ENCODE measurements around the gene ORC3. TPM values are rescaled to one million over a fixed set of nuclear protein-coding genes. Genes with fewer than 3 reads are reported as not detected.
"Not testable (repeated sequence)": the region's sequence is repeated elsewhere in the genome, so short reads cannot be mapped to it uniquely, and the experiment has no call there.

Gene ORC3
- total RNA-seq, 1 donor from 2014 or later = 33.6 TPM

DNA sequence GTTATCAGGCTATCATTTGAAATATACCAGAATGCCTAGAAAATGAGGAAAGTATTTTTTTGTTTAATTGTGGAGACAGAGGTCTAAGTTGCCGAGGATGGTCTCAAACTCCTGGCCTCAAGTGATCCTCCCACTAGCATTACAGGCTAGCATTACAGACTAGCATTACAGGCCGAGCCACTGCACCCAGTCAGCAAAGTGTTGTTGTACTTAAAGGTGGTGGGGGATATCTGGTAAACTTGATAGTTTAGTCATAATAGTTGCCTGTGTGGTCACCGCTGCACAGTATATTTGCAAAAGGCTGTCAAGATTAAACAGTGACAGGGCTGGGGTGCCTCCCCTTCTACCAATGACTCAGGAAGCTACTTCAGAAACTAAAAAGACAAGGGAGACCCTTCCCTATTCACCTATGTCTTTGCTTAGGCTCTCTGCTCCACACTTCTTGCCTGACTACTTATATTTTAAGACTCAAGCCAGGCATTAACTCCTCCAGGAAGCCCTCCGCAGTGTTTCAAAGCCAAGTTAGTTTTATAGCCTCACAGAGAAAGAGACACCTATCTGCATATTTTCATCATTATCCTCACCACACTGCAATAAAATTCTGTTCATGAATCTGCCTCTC is 115.2 kb downstream of the ORC3 start:
- peak overlapping the region; percentile 9 for H3K4me3 Mint-ChIP-seq
- no peak for DNase-seq (ENCODE audit: extremely low spot score, unreplicated experiment)
- TF ChIP-seq, protein P1, sequence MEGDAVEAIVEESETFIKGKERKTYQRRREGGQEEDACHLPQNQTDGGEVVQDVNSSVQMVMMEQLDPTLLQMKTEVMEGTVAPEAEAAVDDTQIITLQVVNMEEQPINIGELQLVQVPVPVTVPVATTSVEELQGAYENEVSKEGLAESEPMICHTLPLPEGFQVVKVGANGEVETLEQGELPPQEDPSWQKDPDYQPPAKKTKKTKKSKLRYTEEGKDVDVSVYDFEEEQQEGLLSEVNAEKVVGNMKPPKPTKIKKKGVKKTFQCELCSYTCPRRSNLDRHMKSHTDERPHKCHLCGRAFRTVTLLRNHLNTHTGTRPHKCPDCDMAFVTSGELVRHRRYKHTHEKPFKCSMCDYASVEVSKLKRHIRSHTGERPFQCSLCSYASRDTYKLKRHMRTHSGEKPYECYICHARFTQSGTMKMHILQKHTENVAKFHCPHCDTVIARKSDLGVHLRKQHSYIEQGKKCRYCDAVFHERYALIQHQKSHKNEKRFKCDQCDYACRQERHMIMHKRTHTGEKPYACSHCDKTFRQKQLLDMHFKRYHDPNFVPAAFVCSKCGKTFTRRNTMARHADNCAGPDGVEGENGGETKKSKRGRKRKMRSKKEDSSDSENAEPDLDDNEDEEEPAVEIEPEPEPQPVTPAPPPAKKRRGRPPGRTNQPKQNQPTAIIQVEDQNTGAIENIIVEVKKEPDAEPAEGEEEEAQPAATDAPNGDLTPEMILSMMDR (conservative IDR thresholded peaks at IDR 0.05) = no peak
- H3K36me3 Mint-ChIP-seq = peaks cover 7% of the 10 kb centered on the region
- H3K27ac Mint-ChIP-seq = peak overlapping the region; percentile 39
- no peaks in the 10 kb centered on the region for H3K9me3 Mint-ChIP-seq
- no peaks in the 10 kb centered on the region for H3K27me3 Mint-ChIP-seq
- H3K4me1 Mint-ChIP-seq (ENCODE audit: unreplicated experiment) = peaks cover 7% of the 10 kb centered on the region

DNA sequence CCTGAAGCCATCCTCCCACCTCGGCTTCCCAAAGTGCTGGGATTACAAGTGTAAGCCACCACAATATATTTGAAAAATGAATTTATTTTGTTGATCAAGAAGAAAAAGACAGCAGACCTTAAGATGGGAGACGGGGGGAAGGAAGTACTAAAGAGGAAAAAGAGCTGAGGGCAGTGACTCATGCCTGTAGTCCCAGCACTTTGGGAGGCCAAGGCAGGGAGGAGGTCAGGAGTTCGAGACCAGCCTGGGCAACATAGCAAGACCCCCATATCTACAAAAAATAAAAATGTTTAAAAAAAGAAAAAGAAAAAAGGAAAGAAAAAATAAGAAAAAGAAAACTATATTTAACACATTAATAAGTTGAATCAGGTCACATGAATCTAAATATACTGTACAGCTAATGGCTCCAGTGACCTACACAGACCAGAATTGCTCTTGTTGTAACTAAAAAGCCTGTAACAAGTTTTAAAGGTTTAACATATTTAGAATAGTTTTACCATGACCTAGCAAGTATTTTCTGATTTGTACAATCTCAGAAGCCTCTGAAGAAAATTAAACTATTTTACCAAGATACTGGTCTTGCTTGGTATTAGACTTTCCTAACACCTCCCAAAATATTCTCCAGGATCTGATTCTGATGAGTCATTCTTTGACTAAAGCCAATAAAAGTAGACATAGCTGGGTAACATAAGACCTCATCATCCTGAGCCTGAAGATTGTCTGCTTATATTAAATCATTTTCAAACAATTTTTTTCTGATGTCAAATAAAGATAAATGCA is 116.4 kb downstream of the ORC3 start:
- peaks cover 7% of the 10 kb centered on the region for H3K4me1 Mint-ChIP-seq (ENCODE audit: unreplicated experiment)
- H3K4me3 Mint-ChIP-seq = no peak overlapping the region
- TF ChIP-seq, protein P1 (conservative IDR thresholded peaks at IDR 0.05) = no peak
- no peaks in the 10 kb centered on the region for H3K36me3 Mint-ChIP-seq
- DNase-seq (ENCODE audit: extremely low spot score, unreplicated experiment) = no peak
- H3K27ac Mint-ChIP-seq = no peak overlapping the region
- H3K9me3 Mint-ChIP-seq = no peaks in the 10 kb centered on the region
- no peaks in the 10 kb centered on the region for H3K27me3 Mint-ChIP-seq

DNA sequence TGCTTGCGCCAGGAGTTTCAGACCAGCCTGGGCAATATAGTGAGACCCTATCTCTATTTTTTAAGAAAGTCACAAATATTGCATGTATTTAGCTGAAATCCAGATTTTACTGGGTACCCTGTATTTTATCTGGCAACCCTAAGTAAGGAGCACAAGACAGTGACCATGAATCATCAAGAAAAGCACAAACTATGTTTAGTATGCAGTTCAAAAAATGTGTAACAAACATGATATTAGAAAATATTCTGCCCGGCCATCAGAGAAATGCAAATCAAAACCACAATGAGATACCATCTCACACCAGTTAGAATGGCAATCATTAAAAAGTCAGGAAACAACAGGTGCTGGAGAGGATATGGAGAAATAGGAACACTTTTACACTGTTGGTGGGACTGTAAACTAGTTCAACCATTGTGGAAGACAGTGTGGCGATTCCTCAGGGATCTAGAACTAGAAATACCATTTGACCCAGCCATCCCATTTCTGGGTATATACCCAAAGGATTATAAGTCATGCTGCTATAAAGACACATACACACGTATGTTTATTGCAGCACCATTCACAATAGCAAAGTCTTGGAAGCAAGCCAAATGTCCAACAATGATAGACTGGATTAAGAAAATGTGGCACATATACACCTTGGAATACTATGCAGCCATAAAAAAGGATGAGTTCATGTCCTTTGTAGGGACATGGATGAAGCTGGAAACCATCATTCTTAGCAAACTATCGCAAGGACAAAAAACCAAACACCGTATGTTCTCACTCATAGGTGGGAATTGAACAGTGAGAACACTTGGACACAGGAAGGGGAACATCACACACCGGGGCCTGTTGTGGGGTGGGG is 118.9 kb downstream of the ORC3 start:
- not testable (repeated sequence) for H3K9me3 Mint-ChIP-seq; H3K4me1 Mint-ChIP-seq (ENCODE audit: unreplicated experiment); H3K36me3 Mint-ChIP-seq; H3K27me3 Mint-ChIP-seq; DNase-seq (ENCODE audit: extremely low spot score, unreplicated experiment); H3K4me3 Mint-ChIP-seq; H3K27ac Mint-ChIP-seq

DNA sequence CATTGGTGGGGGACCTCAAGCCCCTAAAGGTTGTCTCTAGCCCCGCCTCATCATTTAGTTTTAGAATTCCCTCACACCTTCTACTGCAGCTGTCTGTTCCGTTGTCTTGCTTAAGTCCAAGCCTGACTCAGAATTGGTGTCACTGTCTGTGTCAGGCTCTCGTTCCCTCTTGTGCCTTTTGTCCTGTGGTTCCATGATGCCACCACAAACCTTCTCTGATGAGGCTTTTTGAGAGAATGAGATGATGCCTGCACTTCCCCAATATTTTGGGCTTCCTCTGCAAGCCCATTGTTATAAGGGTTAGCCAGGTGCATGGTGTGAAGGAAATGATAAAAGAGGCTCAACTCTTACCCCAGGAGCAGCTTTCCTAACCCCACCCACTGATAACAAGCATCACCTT is 120.2 kb downstream of the ORC3 start:
- Mint-ChIP-seq H3K4me3 (no peak overlapping the region), H3K9me3 (no peaks in the 10 kb centered on the region), H3K27ac (no peak overlapping the region), H3K4me1 (ENCODE audit: unreplicated experiment) (no peaks in the 10 kb centered on the region), H3K27me3 (no peaks in the 10 kb centered on the region), H3K36me3 (no peaks in the 10 kb centered on the region)
- TF ChIP-seq, protein P1 (conservative IDR thresholded peaks at IDR 0.05) = no peak
- no peak for DNase-seq (ENCODE audit: extremely low spot score, unreplicated experiment)

DNA sequence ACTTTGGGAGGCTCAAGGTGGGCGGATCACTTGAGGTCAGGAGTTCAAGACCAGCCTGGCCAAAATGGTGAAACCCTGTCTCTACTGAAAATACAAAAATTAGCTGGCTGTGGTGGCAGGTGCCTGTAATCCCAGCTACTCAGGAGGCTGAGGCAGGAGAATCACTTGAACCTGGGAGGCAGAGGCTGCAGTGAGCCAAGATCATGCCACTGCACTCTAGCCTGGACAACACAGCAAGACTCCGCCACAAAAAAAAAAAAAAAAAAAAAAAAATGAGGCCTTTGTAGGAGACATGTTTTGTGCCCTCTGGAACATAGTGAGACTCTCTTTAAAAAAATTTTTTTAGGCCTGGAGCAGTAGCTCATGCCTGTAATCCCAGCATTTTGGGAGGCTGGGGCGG is 122.8 kb downstream of the ORC3 start:
- not testable (repeated sequence) for H3K9me3 Mint-ChIP-seq; H3K27me3 Mint-ChIP-seq; H3K36me3 Mint-ChIP-seq; H3K4me3 Mint-ChIP-seq; DNase-seq (ENCODE audit: extremely low spot score, unreplicated experiment); H3K27ac Mint-ChIP-seq; H3K4me1 Mint-ChIP-seq (ENCODE audit: unreplicated experiment)

DNA sequence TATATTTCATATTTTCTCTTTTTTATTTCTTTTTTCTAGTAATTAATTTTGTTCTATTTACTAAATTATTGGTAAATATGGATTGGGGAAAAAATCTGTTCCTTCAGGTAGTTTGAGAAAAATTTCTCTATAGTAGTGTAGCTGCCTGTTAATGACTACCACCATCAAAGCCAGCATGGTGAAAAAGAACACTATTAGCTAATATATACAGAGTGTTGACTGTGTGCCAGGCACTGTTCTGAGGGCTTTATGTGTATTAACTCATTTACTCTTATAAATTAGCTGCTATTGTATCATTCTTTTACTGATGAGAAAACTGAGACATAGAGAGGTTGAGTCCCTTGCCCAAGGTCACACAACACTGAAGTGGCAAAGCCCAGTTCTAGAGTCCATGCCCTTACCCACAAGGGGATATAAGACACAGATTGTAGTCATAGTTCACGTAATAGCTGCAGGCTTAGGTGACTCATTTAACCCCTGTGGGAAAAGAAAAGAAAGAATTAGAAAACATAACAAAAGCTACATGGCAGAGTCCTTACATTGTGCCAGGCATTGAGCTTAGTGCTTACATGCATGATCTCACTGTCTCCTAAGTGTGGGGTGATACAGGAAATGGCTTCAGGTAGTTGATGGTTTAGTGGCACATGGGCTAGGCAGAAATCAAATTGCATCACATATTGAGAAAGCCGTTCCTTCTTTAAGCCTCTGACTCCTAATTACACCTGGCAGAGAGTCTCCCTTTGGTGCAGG is 124.3 kb downstream of the ORC3 start:
- no peak for DNase-seq (ENCODE audit: extremely low spot score, unreplicated experiment)
- H3K27ac Mint-ChIP-seq = no peak overlapping the region

More for the DNA sequence above, 124.3 kb downstream of the ORC3 start:
- H3K36me3 Mint-ChIP-seq = no peaks in the 10 kb centered on the region
- no peaks in the 10 kb centered on the region for H3K9me3 Mint-ChIP-seq
- peaks cover 3% of the 10 kb centered on the region for H3K4me1 Mint-ChIP-seq (ENCODE audit: unreplicated experiment)
- no peaks in the 10 kb centered on the region for H3K27me3 Mint-ChIP-seq
- H3K4me3 Mint-ChIP-seq = no peak overlapping the region
- TF ChIP-seq, protein P1 (conservative IDR thresholded peaks at IDR 0.05) = no peak
